ENCODE data around the gene FAM171A1. TPM values are rescaled to one million over a fixed set of nuclear protein-coding genes. Genes with fewer than 3 reads are reported as not detected.

The FAM171A1 gene
- total and polyA plus RNA-seq, 2 of the 13 experiments (the other 11 are each of a cell fraction or from before 2014, with no cell fraction given), result 21.5 to 34.7 TPM

DNA sequence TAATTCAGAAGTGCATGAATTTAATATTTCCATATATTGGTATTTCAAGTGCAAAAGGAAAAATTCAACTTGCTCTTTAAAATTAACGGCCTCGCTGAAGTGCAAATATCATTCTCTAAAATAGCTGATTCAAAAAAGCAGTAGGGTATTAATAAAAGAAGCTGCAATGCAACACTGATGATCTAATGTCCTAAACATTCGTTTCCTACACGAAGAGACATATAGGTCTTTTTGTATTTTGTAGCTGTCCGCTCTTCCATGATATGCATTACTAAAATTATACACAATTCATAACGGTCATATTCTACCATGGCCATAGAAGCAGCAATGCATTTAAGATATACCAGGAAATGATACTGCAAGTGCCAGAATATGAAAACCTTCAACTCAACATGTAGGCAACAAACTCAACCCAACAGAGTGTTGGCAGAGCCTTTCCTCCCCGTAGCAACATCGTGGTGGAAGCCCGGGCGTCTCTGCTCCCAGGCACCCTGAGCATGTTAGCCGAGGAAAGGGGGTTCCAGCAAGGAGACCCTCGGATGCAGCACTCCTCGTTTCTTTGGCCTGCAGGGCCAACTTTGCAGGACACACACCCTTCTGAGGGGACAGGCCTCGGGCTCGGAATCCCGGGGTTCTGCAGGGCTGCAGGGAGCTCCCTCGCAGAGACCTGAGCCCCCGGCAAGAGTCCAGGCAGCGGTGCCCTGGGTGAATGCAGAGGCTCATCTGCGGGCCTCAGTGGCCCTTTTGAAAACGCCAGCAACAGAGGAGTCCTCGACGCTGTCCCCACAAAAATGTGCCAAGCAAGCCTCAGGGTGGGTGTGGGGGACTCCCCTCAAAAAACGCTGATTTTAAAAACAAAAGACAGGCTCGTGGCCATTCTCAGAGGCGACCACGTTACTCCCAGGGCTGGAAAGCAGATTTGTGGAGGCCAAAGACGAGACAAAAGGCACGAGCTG is 1.6 kb downstream of the FAM171A1 start (continued):
- TF ChIP-seq, protein P1, sequence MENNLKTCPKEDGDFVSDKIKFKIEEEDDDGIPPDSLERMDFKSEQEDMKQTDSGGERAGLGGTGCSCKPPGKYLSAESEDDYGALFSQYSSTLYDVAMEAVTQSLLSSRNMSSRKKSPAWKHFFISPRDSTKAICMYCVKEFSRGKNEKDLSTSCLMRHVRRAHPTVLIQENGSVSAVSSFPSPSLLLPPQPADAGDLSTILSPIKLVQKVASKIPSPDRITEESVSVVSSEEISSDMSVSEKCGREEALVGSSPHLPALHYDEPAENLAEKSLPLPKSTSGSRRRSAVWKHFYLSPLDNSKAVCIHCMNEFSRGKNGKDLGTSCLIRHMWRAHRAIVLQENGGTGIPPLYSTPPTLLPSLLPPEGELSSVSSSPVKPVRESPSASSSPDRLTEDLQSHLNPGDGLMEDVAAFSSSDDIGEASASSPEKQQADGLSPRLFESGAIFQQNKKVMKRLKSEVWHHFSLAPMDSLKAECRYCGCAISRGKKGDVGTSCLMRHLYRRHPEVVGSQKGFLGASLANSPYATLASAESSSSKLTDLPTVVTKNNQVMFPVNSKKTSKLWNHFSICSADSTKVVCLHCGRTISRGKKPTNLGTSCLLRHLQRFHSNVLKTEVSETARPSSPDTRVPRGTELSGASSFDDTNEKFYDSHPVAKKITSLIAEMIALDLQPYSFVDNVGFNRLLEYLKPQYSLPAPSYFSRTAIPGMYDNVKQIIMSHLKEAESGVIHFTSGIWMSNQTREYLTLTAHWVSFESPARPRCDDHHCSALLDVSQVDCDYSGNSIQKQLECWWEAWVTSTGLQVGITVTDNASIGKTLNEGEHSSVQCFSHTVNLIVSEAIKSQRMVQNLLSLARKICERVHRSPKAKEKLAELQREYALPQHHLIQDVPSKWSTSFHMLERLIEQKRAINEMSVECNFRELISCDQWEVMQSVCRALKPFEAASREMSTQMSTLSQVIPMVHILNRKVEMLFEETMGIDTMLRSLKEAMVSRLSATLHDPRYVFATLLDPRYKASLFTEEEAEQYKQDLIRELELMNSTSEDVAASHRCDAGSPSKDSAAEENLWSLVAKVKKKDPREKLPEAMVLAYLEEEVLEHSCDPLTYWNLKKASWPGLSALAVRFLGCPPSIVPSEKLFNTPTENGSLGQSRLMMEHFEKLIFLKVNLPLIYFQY (CRISPR knock-in tag; IDR thresholded peaks at IDR 0.05; ENCODE audit: borderline replicate concordance), result no peak
- TF ChIP-seq ZFP41 (CRISPR knock-in tag; IDR thresholded peaks at IDR 0.05; ENCODE audit: borderline replicate concordance), result no peak
- peak; percentile 37; the same call in 1 of the 2 replicates for TF ChIP-seq ZNF510 (CRISPR knock-in tag; IDR thresholded peaks at IDR 0.05; ENCODE audit: low read depth)
- TF ChIP-seq EP300 (IDR thresholded peaks at IDR 0.05; ENCODE audit: low read depth in 2 of 2, low read length in 2 of 2), result no peak
- TF ChIP-seq EP300 (CRISPR knock-in tag; IDR thresholded peaks at IDR 0.05; ENCODE audit: borderline replicate concordance), result no peak
- TF ChIP-seq REXO4 (CRISPR knock-in tag; IDR thresholded peaks at IDR 0.05; ENCODE audit: borderline replicate concordance), result no peak
- 0 out of 2 replicates have a peak, but pooled peaks have one; percentile 36 for TF ChIP-seq MXD1 (CRISPR knock-in tag; IDR thresholded peaks at IDR 0.05)
- no peak for TF ChIP-seq THYN1 (CRISPR knock-in tag; IDR thresholded peaks at IDR 0.05; ENCODE audit: borderline replicate concordance, low read depth)
- 0 out of 2 replicates have a peak, but pooled peaks have one; percentile 32 for TF ChIP-seq ZNF383 (CRISPR knock-in tag; IDR thresholded peaks at IDR 0.05; ENCODE audit: borderline replicate concordance)
- peak; percentile 57 for TF ChIP-seq MED8 (CRISPR knock-in tag; IDR thresholded peaks at IDR 0.05; ENCODE audit: insufficient replicate concordance)
- 0 out of 2 replicates have a peak, but pooled peaks have one; percentile 38 for TF ChIP-seq CAMTA2 (CRISPR knock-in tag; IDR thresholded peaks at IDR 0.05; ENCODE audit: borderline replicate concordance)
- no peak for TF ChIP-seq POLR2AphosphoS2 (IDR thresholded peaks at IDR 0.05; ENCODE audit: low read depth, low read length)
- TF ChIP-seq, protein P2, sequence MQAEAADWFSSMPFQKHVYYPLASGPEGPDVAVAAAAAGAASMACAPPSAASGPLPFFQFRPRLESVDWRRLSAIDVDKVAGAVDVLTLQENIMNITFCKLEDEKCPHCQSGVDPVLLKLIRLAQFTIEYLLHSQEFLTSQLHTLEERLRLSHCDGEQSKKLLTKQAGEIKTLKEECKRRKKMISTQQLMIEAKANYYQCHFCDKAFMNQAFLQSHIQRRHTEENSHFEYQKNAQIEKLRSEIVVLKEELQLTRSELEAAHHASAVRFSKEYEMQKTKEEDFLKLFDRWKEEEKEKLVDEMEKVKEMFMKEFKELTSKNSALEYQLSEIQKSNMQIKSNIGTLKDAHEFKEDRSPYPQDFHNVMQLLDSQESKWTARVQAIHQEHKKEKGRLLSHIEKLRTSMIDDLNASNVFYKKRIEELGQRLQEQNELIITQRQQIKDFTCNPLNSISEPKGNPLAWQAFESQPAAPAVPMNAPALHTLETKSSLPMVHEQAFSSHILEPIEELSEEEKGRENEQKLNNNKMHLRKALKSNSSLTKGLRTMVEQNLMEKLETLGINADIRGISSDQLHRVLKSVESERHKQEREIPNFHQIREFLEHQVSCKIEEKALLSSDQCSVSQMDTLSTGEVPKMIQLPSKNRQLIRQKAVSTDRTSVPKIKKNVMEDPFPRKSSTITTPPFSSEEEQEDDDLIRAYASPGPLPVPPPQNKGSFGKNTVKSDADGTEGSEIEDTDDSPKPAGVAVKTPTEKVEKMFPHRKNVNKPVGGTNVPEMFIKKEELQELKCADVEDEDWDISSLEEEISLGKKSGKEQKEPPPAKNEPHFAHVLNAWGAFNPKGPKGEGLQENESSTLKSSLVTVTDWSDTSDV (CRISPR knock-in tag; IDR thresholded peaks at IDR 0.05), result no peak
- TF ChIP-seq, protein P3, sequence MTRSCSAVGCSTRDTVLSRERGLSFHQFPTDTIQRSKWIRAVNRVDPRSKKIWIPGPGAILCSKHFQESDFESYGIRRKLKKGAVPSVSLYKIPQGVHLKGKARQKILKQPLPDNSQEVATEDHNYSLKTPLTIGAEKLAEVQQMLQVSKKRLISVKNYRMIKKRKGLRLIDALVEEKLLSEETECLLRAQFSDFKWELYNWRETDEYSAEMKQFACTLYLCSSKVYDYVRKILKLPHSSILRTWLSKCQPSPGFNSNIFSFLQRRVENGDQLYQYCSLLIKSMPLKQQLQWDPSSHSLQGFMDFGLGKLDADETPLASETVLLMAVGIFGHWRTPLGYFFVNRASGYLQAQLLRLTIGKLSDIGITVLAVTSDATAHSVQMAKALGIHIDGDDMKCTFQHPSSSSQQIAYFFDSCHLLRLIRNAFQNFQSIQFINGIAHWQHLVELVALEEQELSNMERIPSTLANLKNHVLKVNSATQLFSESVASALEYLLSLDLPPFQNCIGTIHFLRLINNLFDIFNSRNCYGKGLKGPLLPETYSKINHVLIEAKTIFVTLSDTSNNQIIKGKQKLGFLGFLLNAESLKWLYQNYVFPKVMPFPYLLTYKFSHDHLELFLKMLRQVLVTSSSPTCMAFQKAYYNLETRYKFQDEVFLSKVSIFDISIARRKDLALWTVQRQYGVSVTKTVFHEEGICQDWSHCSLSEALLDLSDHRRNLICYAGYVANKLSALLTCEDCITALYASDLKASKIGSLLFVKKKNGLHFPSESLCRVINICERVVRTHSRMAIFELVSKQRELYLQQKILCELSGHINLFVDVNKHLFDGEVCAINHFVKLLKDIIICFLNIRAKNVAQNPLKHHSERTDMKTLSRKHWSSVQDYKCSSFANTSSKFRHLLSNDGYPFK (CRISPR knock-in tag; IDR thresholded peaks at IDR 0.05; ENCODE audit: borderline replicate concordance), result no peak
- no peak for TF ChIP-seq ZNF496 (CRISPR knock-in tag; IDR thresholded peaks at IDR 0.05; ENCODE audit: insufficient replicate concordance)
- TF ChIP-seq HNRNPL (IDR thresholded peaks at IDR 0.05; ENCODE audit: low read depth, low read length), result 0 out of 2 replicates have a peak, but pooled peaks have one; percentile 30
- TF ChIP-seq GATAD1 (CRISPR knock-in tag; IDR thresholded peaks at IDR 0.05), result no peak
